ENCODE data around the gene TBC1D1. TPM values are rescaled to one million over a fixed set of nuclear protein-coding genes. Genes with fewer than 3 reads are reported as not detected.

Gene TBC1D1
- total RNA-seq, 4 donors from 2014 or later, result 56.4 to 127 (median 94.8) TPM

DNA sequence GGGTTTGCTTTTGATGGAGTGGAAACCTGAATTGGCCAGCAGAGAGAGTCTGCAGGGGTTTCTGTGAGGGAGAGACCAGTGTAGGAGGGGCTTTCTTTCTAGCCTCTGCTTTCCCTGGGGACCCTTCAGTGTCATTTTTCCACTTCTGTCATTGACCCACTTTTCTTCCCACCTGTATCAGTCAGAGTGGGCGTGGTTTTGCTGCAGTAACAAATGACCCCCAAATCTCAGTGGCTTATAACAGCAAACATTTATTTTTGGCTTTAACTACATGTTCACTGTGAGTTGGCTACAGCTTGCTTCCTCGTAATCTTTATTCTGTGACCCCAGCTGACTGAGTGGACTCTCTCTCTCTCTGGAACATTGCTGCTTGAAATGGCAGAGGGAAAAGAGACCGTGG, 43.7 kb downstream of the TBC1D1 start:
- TF ChIP-seq, protein P1, sequence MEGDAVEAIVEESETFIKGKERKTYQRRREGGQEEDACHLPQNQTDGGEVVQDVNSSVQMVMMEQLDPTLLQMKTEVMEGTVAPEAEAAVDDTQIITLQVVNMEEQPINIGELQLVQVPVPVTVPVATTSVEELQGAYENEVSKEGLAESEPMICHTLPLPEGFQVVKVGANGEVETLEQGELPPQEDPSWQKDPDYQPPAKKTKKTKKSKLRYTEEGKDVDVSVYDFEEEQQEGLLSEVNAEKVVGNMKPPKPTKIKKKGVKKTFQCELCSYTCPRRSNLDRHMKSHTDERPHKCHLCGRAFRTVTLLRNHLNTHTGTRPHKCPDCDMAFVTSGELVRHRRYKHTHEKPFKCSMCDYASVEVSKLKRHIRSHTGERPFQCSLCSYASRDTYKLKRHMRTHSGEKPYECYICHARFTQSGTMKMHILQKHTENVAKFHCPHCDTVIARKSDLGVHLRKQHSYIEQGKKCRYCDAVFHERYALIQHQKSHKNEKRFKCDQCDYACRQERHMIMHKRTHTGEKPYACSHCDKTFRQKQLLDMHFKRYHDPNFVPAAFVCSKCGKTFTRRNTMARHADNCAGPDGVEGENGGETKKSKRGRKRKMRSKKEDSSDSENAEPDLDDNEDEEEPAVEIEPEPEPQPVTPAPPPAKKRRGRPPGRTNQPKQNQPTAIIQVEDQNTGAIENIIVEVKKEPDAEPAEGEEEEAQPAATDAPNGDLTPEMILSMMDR (IDR thresholded peaks at IDR 0.05), result no peak
- DNase-seq (ENCODE audit: low spot score) (no peak), ATAC-seq (ENCODE audit: low FRiP score) (no peak)

DNA sequence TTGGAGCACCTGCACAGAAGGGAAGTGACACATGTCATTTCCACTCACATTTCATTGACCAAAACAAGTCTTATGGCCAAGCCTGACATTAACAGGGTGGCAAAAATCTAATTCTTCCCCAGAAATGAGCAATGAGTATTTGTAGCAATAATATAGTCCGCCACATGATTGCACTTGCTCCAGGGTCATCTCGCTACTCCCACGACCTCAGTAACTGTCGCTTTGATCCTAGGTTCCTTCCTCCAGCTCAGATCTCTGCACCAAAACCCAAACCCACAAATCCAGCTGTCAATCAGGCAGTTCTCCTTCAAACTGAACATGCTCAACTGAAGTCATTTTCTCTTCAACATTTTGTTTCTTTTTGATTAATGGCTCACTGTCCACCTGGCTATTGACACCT, 44.1 kb downstream of the TBC1D1 start:
- ATAC-seq (ENCODE audit: low FRiP score), result no peak
- DNase-seq (ENCODE audit: low spot score), result no peak
- TF ChIP-seq, protein P1 (IDR thresholded peaks at IDR 0.05), result no peak

DNA sequence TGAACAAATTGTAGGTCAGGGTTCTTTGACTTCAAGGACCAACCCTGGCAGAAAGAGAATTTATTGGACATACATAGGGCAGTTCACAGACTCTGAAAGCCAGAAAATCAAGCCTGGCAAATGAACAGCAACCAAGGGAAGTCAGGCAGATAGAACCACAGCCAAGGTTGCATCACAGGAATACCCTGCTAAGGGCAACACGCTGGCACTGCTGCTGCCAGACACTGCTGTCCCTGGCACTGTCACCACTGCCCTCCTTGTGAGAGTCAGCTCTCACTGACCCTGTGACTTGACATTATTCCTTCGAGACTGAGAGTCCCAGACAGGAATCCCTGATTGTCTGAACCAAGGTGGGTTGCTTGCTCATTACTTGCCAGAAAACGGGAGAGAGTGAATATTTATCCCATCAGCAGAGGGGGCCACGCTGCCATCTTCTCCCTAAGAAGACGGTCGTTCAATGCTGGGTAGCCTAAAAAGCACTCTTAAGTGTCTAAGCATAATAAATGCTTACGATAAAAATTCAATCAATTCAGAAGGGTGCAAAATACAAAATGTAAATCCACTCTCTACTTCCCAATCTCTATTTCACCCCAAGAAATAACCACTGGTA, 46.1 kb downstream of the TBC1D1 start:
- TF ChIP-seq, protein P1 (IDR thresholded peaks at IDR 0.05), result no peak
- DNase-seq (ENCODE audit: low spot score) (no peak), ATAC-seq (ENCODE audit: low FRiP score) (no peak)

DNA sequence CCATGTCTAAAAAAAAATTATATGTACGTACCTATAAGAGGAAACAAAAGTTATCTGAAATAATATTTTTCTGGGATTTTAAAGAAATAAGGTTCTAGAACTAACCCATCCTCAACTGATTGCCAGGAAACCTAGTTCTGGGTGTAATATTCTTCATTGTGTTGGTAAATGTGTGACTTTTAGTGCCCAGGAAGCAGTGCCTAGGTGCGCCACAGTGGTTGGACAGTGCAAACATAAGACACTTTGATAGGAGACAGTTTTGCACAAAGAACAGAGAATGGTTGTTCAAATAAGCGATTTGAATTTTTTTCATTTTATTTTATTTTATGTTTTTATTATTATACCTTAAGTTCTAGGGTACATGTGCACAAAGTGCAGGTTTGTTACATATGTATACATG, 47.3 kb downstream of the TBC1D1 start:
- ATAC-seq (ENCODE audit: low FRiP score), result no peak
- TF ChIP-seq, protein P1 (IDR thresholded peaks at IDR 0.05), result no peak
- DNase-seq (ENCODE audit: low spot score), result no peak

DNA sequence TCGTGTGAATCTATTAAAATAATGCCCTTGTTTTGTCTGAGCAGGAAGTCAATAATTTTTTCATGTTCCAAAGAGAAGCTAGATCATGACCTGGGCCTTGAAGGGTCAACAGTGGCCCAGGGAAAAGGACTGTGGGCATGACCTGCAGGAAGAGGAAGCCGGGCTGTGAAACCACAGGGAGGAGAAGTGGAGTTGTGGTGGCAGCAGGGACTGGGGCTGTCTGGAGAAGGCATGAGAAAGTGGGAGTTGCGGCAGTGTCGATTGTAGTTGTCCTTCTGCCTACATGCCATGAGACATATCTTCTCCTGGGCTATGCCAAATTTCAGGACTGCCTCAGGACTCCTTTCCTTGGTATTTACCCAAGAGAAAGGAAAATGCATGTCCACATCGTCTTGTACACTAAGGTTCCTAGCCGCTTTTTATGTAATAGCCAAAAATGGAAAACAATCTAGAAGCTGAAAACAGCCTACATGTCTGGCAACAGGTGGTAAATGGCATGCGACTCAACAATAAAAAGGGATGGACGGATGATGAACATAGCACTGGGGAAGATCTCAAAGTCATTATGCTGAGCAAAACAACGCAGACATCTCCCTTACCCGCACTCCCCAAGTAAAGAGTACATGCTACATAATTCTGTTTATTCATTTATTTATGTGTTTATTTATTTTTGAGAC, 55.8 kb downstream of the TBC1D1 start:
- ATAC-seq (ENCODE audit: low FRiP score) (no peak), DNase-seq (ENCODE audit: low spot score) (no peak)
- TF ChIP-seq, protein P1 (IDR thresholded peaks at IDR 0.05), result no peak

DNA sequence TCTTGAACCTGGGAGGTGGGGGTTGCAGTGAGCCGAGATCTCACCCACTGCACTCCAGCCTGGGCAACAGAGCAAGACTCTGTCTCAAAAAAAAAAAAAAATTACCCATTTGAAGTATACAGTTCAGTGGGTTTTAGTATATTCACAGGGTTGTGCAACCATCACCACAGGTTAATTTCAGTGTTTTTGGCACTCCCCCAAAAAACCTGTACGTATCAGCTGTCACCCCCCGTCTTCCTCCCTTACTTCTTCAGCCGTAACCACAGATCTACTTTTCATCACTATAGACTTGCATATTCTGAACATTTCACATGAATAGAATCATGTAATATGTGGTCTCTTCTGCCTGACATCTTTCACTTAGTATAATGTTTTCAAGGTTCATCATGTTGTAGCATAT, 57.7 kb downstream of the TBC1D1 start:
- no peak for ATAC-seq (ENCODE audit: low FRiP score)
- DNase-seq (ENCODE audit: low spot score), result no peak
- TF ChIP-seq, protein P1 (IDR thresholded peaks at IDR 0.05), result no peak
